Measurements from ENCODE around the gene MYO1B.

- no peak for TF ChIP-seq POLR2A (IDR thresholded peaks at IDR 0.05)
- no peak for TF ChIP-seq EP300 (IDR thresholded peaks at IDR 0.05)
- TF ChIP-seq CTCF (IDR thresholded peaks at IDR 0.05): no peak
Measured at GRCh38 chr2:191264647-191265081, 19.5 kb downstream of the MYO1B start.

Measured in sigmoid colon (tissue), 4 donors.